Keratinocyte (primary cell): ENCODE measurements around the gene PADI4. TPM values are rescaled to one million over a fixed set of nuclear protein-coding genes. Genes with fewer than 3 reads are reported as not detected.

Experiments
- DNase-seq: peaks from one replicate; pipeline ENCODE4 v3.0.0-alpha.2; 2011; ENCODE audit warnings: low read depth, missing footprints, low spot score
- FAIRE-seq: peaks from 2 replicates; lab custom pipeline; 2011; peaks lifted over from hg19 to GRCh38; lab: Jason Lieb, UNC
- H2AFZ ChIP-seq: 2 replicates; pipeline ENCODE4 v1.6.0; 2012; ENCODE audit warnings: low read length, control low read depth, inconsistent platforms; ENCODE audit not compliant: control insufficient read depth
- H3K27ac ChIP-seq: 2 replicates; pipeline ENCODE4 v1.5.1; 2011; ENCODE audit warnings: low read length; ENCODE audit not compliant: control insufficient read depth, insufficient read depth
- H3K27me3 ChIP-seq: 3 replicates; pipeline ENCODE4 v1.6.0; 2011; ENCODE audit warnings: low read length; ENCODE audit not compliant: control insufficient read depth, insufficient read depth; ENCODE audit errors: extremely low read depth
- H3K36me3 ChIP-seq, 2 experiments: 2 replicates in 1 of 2; 3 replicates in 1 of 2; pipeline ENCODE4 v1.5.1; 2011; ENCODE audit warnings: low read length in 2 of 2, mild to moderate bottlenecking in 1 of 2; ENCODE audit not compliant: control insufficient read depth in 2 of 2, insufficient read depth in 2 of 2; ENCODE audit errors: extremely low read depth in 1 of 2
- H3K4me1 ChIP-seq: 3 replicates; pipeline ENCODE4 v1.5.1; 2011; ENCODE audit warnings: low read length; ENCODE audit not compliant: control insufficient read depth, insufficient read depth; ENCODE audit errors: extremely low read depth
- H3K4me2 ChIP-seq: 3 replicates; pipeline ENCODE4 v1.6.0; 2011; ENCODE audit warnings: low read depth, low read length; ENCODE audit not compliant: control insufficient read depth, insufficient read depth; ENCODE audit errors: extremely low read depth
- H3K4me3 ChIP-seq, 3 experiments: fragments of 200-600 bp in 1 of 3; sonication (generic) in 1 of 3; 2 replicates in 2 of 3; 3 replicates in 1 of 3; pipeline ENCODE4 v1.5.1; 2011 to 2016; ENCODE audit warnings: low read length in 3 of 3, mild to moderate bottlenecking in 3 of 3, control low read depth in 2 of 3, inconsistent platforms in 1 of 3, low read depth in 1 of 3, mixed read lengths in 1 of 3, mixed run types in 1 of 3, moderate library complexity in 1 of 3; ENCODE audit not compliant: control insufficient read depth in 2 of 3, insufficient read depth in 2 of 3; ENCODE audit errors: extremely low read depth in 1 of 3
- H3K79me2 ChIP-seq: 2 replicates; pipeline ENCODE4 v1.6.0; 2012; ENCODE audit warnings: low read length; ENCODE audit not compliant: control insufficient read depth, insufficient read depth
- H3K9ac ChIP-seq: 3 replicates; pipeline ENCODE4 v1.6.0; 2011; ENCODE audit warnings: low read length; ENCODE audit not compliant: control insufficient read depth, insufficient read depth; ENCODE audit errors: extremely low read depth
- H3K9me1 ChIP-seq: 3 replicates; pipeline ENCODE4 v1.6.0; 2011; ENCODE audit warnings: low read length; ENCODE audit not compliant: control insufficient read depth, insufficient read depth; ENCODE audit errors: extremely low read depth
- H3K9me3 ChIP-seq: 2 replicates; pipeline ENCODE4 v1.5.1; 2012; ENCODE audit warnings: low read depth, low read length; ENCODE audit not compliant: control insufficient read depth
- H4K20me1 ChIP-seq: 3 replicates; pipeline ENCODE4 v1.6.0; 2011; ENCODE audit warnings: low read length; ENCODE audit not compliant: control insufficient read depth, insufficient read depth; ENCODE audit errors: extremely low read depth
- CTCF ChIP-seq, 3 experiments: IDR thresholded peaks in 1 of 3; conservative IDR thresholded peaks in 1 of 3; optimal IDR thresholded peaks in 1 of 3; 2 replicates in 2 of 3; 3 replicates in 1 of 3; pipeline versions ENCODE3 to v1.5.1; 2011; ENCODE audit warnings: low read length in 3 of 3, mild to moderate bottlenecking in 3 of 3, moderate library complexity in 2 of 3, control low read depth in 1 of 3, inconsistent platforms in 1 of 3; ENCODE audit not compliant: insufficient read depth in 2 of 3; ENCODE audit errors: extremely low read depth in 1 of 3
- EZH2 ChIP-seq: IDR thresholded peaks from one replicate; pipeline ENCODE4 v1.6.1; 2012; ENCODE audit warnings: inconsistent platforms, mild to moderate bottlenecking, low read length, moderate library complexity
- dilution Hi-C: fragments of 300-500 bp; cut with MboI; formaldehyde crosslinking; loops from one replicate; pipeline ENCODE4 v1.7.0; 2020; ENCODE audit warnings: low sequenced_read_pairs; ENCODE audit not compliant: extremely low pct_ligation_motif_present
- polyA plus RNA-seq, 5 experiments: library from polyadenylated mRNA; depleted of rRNA in 3 of 5; stranded (reverse) in 3 of 5; stranded (forward) in 1 of 5; unstranded in 1 of 5; fragments of >200 nt; gene quantifications; 1 replicate in 1 of 5; 2 replicates in 3 of 5; 3 replicates in 1 of 5; pipeline versions ENCODE4 v1.2.1 to v1.2.3, GENCODE V29; 2011 to 2012; ENCODE audit warnings: missing spikeins in 2 of 5, low read depth in 1 of 5, low replicate concordance in 1 of 5

The PADI4 gene
- polyA plus RNA-seq, 1 donor (not counting 4 experiments of a cell fraction or from before 2014, with no cell fraction given), result 0.03 TPM

DNA sequence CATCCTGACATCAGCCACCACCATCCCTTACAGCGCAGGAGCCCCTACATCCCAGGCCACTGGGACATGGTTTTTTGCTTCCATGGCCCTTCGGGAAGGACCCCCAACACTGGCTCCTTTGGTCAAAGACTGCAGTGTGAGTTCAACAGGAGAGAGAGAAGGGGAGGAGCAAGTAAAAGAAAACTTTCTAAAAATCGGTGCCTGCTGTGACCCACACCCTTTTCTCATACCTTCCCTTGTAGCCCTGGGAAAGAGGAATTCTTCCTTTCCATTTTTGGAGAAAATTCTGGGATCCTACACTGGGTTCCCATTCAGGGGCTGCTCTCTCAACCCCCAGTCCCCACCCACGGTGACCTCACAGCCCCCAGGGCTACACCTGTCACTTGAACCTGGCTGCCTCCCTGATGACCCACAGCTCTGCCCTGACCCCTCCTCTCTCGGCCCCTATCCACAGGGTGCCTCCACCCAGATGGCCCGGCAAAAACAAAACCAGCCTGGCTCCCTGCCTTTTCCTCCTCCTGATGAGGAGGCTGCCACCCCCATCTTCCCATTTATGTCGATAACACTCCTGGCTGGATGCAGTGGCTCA lies 7.6 kb downstream of the PADI4 start:
- Histone ChIP-seq H3K9me1 (no peaks in the 10 kb centered on the region), H2AFZ (no peak overlapping the region), H3K27ac (no peak overlapping the region), H3K36me3 (no peaks in the 10 kb centered on the region), H4K20me1 (no peaks in the 10 kb centered on the region), H3K4me1 (no peaks in the 10 kb centered on the region), H3K4me2 (no peak overlapping the region), H3K27me3 (peaks cover 6% of the 10 kb centered on the region), H3K9ac (no peak overlapping the region), H3K9me3 (no peaks in the 10 kb centered on the region), H3K79me2 (no peaks in the 10 kb centered on the region), H3K4me3 (no peak overlapping the region)
- no peak for TF ChIP-seq CTCF (optimal IDR thresholded peaks at IDR 0.05 in 1 of 3, IDR thresholded peaks at IDR 0.05 in 1 of 3, conservative IDR thresholded peaks at IDR 0.05 in 1 of 3; ENCODE audit: extremely low read depth in 1 of 3, insufficient read depth in 2 of 3, low read length in 3 of 3)
- no peak for TF ChIP-seq EZH2
- DNase-seq, result no peak
- dilution Hi-C loops, result no loop called here
- no peak for FAIRE-seq

DNA sequence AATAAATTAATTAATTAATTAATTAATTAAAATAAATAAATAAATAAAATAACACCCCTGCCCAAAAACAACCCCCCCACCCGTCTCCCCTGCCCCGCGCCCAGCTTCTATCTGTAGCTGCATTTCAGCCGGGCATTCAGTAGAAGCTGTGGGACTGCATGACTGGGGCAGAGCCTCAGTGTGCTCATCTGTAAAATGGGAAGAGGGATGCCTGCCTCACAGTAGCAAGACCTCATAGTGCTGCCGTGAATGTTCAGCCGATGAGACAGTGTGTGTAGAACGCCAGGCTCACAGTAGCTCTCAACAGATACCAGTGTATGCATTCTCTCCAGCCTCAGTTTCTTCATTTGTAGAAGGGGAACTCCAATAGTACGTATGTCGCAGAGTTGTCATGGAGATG lies 8.7 kb downstream of the PADI4 start:
- H3K27me3 ChIP-seq, result peaks cover 6% of the 10 kb centered on the region
- no peak overlapping the region for H2AFZ ChIP-seq
- no peaks in the 10 kb centered on the region for H3K4me1 ChIP-seq
- no peak overlapping the region for H3K27ac ChIP-seq
- dilution Hi-C loops, result no loop called here
- FAIRE-seq (no peak), DNase-seq (no peak)
- H3K4me3 ChIP-seq, result no peak overlapping the region
- TF ChIP-seq EZH2 (no peak), CTCF (optimal IDR thresholded peaks at IDR 0.05 in 1 of 3, IDR thresholded peaks at IDR 0.05 in 1 of 3, conservative IDR thresholded peaks at IDR 0.05 in 1 of 3; ENCODE audit: extremely low read depth in 1 of 3, insufficient read depth in 2 of 3, low read length in 3 of 3) (no peak)
- no peaks in the 10 kb centered on the region for H4K20me1 ChIP-seq
- H3K79me2 ChIP-seq, result no peaks in the 10 kb centered on the region
- H3K9me1 ChIP-seq, result no peaks in the 10 kb centered on the region
- H3K9me3 ChIP-seq, result no peaks in the 10 kb centered on the region
- no peak overlapping the region for H3K9ac ChIP-seq
- H3K4me2 ChIP-seq, result no peak overlapping the region
- no peaks in the 10 kb centered on the region for H3K36me3 ChIP-seq
